Loucy (cell line): Measurements from ENCODE around the gene BTBD7.
A peak's percentile ranks its signal among the peaks of the same experiment; 100 is the strongest.

Experiments
- H2AFZ ChIP-seq: fragments of 200-600 bp; sonication (generic); 2 replicates; pipeline ENCODE4 v1.6.0; 2016; ENCODE audit warnings: antibody characterized with exemption, mild to moderate bottlenecking, low read length, moderate library complexity
- H3F3A ChIP-seq: fragments of 200-600 bp; 2 replicates; pipeline ENCODE4 v1.6.0; 2016; ENCODE audit warnings: antibody characterized with exemption, low read depth, mild to moderate bottlenecking
- H3K27me3 ChIP-seq: fragments of 200-600 bp; sonication (generic); 2 replicates; pipeline ENCODE4 v1.6.1; 2014; ENCODE audit warnings: low read length, mild to moderate bottlenecking; ENCODE audit not compliant: insufficient read depth, poor library complexity, severe bottlenecking
- H3K36me3 ChIP-seq: fragments of 200-600 bp; sonication (generic); 2 replicates; pipeline ENCODE4 v1.6.1; 2016; ENCODE audit warnings: low read length; ENCODE audit not compliant: insufficient read depth
- H3K4me1 ChIP-seq: fragments of 200-600 bp; sonication (generic); 2 replicates; pipeline ENCODE4 v1.5.1; 2014; ENCODE audit warnings: low read length, mild to moderate bottlenecking; ENCODE audit not compliant: insufficient read depth, poor library complexity, severe bottlenecking
- H3K4me2 ChIP-seq: fragments of 200-600 bp; sonication (generic); 2 replicates; pipeline ENCODE4 v1.6.0; 2014; ENCODE audit warnings: antibody characterized with exemption, low read length, low read depth, mild to moderate bottlenecking; ENCODE audit not compliant: poor library complexity, severe bottlenecking
- H3K4me3 ChIP-seq: fragments of 200-600 bp; sonication (generic); 2 replicates; pipeline ENCODE4 v1.5.1; 2014; ENCODE audit warnings: low read length, mild to moderate bottlenecking, mixed read lengths; ENCODE audit not compliant: poor library complexity, severe bottlenecking
- H3K79me2 ChIP-seq: fragments of 200-600 bp; sonication (generic); 2 replicates; pipeline ENCODE4 v1.6.1; 2014; ENCODE audit warnings: low read length; ENCODE audit not compliant: insufficient read depth
- H3K9ac ChIP-seq: fragments of 200-600 bp; sonication (generic); 2 replicates; pipeline ENCODE4 v1.6.0; 2014; ENCODE audit warnings: mild to moderate bottlenecking, low read depth, low read length, moderate library complexity; ENCODE audit not compliant: poor library complexity, severe bottlenecking
- H3K9me2 ChIP-seq: fragments of 200-600 bp; sonication (generic); replicated peaks from 2 replicates; pipeline ENCODE4 v1.6.1; 2016; ENCODE audit warnings: low read depth, low read length, mixed read lengths
- H3K9me3 ChIP-seq: fragments of 200-600 bp; sonication (generic); 2 replicates; pipeline ENCODE4 v1.6.1; 2014; ENCODE audit warnings: mild to moderate bottlenecking, antibody characterized with exemption, low read length, low read depth; ENCODE audit not compliant: insufficient read depth
- H4K20me1 ChIP-seq: fragments of 200-600 bp; sonication (generic); 2 replicates; pipeline ENCODE4 v1.6.0; 2014; ENCODE audit warnings: antibody characterized with exemption, low read length, mild to moderate bottlenecking; ENCODE audit not compliant: insufficient read depth, poor library complexity, severe bottlenecking
- CTCF ChIP-seq: fragments of 200-600 bp; sonication (generic); conservative IDR thresholded peaks from 2 replicates; pipeline ENCODE4 v1.5.1; 2014; ENCODE audit warnings: mild to moderate bottlenecking, antibody characterized with exemption, low read length
- EZH2phosphoT487 ChIP-seq: fragments of 200-600 bp; IDR thresholded peaks from 2 replicates; pipeline ENCODE4 v1.6.1; 2018; ENCODE audit warnings: antibody characterized with exemption, mild to moderate bottlenecking, moderate library complexity, borderline replicate concordance

The BTBD7 gene

GRCh38 chr14:93214598-93214997, 118.2 kb downstream of the BTBD7 start:
- H3K9ac ChIP-seq, result peak overlapping the region; percentile 22
- peaks cover 6% of the 10 kb centered on the region for H3K4me1 ChIP-seq
- H3K9me3 ChIP-seq, result no peaks in the 10 kb centered on the region
- H3F3A ChIP-seq, result no peaks in the 10 kb centered on the region; the same call in 1 of the 2 replicates
- H3K4me2 ChIP-seq, result no peak overlapping the region
- no peaks in the 10 kb centered on the region for H3K27me3 ChIP-seq
- no peaks in the 10 kb centered on the region for H3K9me2 ChIP-seq
- H3K79me2 ChIP-seq, result peaks cover 26% of the 10 kb centered on the region
- H3K36me3 ChIP-seq, result peaks cover 57% of the 10 kb centered on the region
- H3K4me3 ChIP-seq, result no peak overlapping the region
- TF ChIP-seq EZH2phosphoT487 (no peak), CTCF (no peak)
- H4K20me1 ChIP-seq, result peaks cover 15% of the 10 kb centered on the region
- H2AFZ ChIP-seq, result no peak overlapping the region

GRCh38 chr14:93212432-93212831, 120.4 kb downstream of the BTBD7 start:
- H3K27me3 ChIP-seq, result no peaks in the 10 kb centered on the region
- peaks cover 48% of the 10 kb centered on the region for H3K79me2 ChIP-seq
- H3F3A ChIP-seq, result no peaks in the 10 kb centered on the region
- H3K9me3 ChIP-seq, result no peaks in the 10 kb centered on the region
- no peak overlapping the region for H2AFZ ChIP-seq
- peaks cover 46% of the 10 kb centered on the region for H3K36me3 ChIP-seq
- no peaks in the 10 kb centered on the region for H3K9me2 ChIP-seq
- TF ChIP-seq CTCF (no peak), EZH2phosphoT487 (no peak)
- H3K4me2 ChIP-seq, result no peak overlapping the region
- H4K20me1 ChIP-seq, result peaks cover 35% of the 10 kb centered on the region
- H3K4me3 ChIP-seq, result no peak overlapping the region
- no peak overlapping the region for H3K9ac ChIP-seq
- peaks cover 23% of the 10 kb centered on the region for H3K4me1 ChIP-seq

- Histone ChIP-seq H3K27me3 (no peaks in the 10 kb centered on the region), H3K36me3 (peaks cover 13% of the 10 kb centered on the region), H2AFZ (peak overlapping the region; percentile 78), H3K79me2 (peaks cover 92% of the 10 kb centered on the region), H3K4me2 (peak overlapping the region; percentile 80), H3K9me3 (no peaks in the 10 kb centered on the region), H4K20me1 (peaks cover 56% of the 10 kb centered on the region), H3F3A (no peaks in the 10 kb centered on the region), H3K4me3 (peak overlapping the region; percentile 92), H3K9ac (peak overlapping the region; percentile 82), H3K4me1 (peaks cover 33% of the 10 kb centered on the region), H3K9me2 (no peaks in the 10 kb centered on the region)
- no peak for TF ChIP-seq EZH2phosphoT487
- peak; percentile 60 for TF ChIP-seq CTCF
Observed at GRCh38 chr14:93207468-93208308, 125.1 kb downstream of the BTBD7 start.
